NCI-H2029 (cell line): ENCODE data around the gene PLPPR3.

Source experiments
- DNase-seq: peaks from one replicate; lab custom pipeline; 2025; lab: John Stamatoyannopoulos, UW

PLPPR3 gene, protein sequence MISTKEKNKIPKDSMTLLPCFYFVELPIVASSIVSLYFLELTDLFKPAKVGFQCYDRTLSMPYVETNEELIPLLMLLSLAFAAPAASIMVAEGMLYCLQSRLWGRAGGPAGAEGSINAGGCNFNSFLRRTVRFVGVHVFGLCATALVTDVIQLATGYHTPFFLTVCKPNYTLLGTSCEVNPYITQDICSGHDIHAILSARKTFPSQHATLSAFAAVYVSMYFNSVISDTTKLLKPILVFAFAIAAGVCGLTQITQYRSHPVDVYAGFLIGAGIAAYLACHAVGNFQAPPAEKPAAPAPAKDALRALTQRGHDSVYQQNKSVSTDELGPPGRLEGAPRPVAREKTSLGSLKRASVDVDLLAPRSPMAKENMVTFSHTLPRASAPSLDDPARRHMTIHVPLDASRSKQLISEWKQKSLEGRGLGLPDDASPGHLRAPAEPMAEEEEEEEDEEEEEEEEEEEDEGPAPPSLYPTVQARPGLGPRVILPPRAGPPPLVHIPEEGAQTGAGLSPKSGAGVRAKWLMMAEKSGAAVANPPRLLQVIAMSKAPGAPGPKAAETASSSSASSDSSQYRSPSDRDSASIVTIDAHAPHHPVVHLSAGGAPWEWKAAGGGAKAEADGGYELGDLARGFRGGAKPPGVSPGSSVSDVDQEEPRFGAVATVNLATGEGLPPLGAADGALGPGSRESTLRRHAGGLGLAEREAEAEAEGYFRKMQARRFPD

DNA sequence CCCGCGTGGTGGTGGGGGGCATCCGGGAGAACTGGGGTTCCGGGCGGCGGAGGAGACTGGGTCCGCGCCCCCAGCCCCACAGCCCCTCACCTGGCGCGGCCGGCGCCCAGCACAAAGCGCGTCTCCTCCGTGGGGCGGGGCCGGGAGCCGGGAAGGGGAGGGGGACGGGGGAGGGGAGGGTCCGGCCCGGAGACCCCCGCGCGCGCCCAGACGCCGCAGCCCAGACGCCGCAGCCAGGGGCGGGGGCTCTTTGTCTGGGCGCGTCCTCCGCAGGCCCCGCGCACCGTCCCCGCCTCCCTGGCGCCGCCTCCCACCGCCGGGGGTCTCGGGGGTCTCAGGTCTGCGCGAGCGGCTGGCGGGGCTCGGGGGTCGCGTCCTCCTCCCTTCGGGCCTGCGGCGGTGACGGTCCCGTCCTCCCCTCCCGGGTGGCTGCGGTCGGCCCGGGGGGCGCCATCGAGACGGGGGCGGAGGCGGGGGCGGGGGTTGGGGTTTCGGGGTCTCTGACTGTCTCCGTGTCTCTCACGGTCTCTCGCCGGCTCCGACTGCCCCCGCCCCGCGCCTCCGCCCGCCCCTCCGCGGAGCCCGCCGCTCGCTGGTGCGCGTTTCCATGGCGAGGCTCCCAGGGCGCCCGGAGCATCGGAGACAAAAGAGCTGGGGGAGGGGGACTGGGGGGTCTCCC lies at the start of gene PLPPR3:
PLPPR3 (minus strand) TSS at position 131 of the 679 bp plus-strand sequence. CDS start 396 bp downstream, outside the sequence.
- DNase-seq, result no peak

DNA sequence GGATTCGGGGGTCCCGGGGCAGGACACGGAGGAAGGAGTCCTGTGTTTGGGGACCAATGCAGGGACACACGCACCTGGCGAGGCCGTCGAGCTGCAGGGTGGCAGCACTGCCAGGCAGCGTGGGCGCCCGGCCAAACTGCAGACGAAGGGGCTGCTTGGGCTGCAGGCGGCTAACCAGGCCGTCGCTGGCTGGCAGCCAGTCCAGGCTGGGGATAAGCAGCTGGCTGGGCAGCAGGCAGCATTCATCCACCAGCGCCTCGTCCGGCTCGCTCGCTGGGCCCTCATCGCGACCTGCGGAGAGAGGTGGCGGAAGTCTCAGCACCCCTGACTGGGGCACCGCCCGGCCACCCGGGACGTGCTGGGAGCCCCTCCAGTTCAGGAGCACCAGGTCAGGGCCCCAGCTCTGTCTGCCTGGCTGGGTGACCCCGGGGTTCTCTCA lies 49.2 kb upstream of the PLPPR3 start:
- peak; percentile 93 for DNase-seq

DNA sequence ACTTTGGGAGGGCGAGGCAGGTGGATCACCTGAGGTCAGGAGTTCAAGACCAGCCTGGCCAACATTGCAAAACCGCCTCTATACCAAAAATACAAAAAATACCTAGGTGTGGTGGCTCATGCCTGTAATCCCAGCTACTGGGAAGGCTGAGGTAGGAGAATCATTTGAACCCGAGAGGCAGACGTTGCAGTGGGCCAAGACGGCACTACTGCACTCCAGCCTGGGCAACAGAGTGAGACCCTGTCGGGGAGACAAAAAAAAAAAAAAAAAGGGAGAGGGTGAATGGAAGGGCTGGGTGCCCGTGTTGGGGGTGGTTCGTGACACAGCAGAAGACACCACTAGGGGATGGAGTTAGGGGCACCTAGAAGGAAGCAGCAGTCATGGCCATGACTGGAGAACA lies 48.6 kb upstream of the PLPPR3 start:
- DNase-seq, result no peak

DNA sequence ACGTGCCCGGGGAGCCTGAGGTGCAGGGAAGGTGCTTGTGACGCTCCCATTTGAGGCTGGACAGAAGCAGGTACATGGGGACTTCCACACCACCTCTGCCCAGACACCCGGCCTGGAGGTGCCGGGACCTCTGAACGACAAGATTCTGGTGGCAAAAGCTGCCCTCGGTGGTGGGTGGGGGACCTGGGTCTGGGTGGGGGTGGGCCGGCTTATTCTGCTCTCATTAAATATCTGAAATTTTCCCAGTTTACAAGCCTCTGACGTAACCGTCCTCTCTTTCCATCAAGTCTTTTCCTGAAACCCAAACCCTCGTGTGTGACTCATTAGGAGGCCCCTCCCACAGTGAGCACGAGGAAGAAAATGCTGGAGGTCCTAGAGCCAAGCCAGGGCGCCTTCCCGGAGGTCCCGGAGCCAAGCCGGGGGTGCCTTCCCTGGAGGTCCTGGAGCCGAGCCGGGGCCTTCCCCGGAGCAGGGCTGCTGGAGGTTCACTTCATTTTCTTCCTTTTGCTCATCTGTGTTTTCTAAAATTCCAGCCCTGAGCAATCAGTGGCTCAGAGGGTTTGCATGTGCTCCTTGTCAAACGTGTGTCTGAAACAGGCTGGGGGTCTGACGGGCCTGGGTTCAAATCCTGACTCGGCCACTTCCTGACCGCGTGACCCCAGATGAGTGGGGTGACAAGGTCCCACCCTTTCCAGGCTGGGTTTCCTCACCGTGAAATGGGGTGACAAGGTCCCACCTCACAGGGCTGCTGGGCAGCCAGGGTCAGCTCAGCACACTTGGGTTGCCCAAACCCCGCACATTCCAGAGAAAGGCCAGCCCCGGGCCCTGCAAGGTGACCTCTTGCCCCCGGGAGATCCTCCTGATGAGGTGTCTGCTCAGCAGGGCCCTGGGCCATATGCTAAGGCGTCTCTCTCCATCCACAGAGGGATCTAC lies 47.8 kb upstream of the PLPPR3 start:
- peak; percentile 12 for DNase-seq

DNA sequence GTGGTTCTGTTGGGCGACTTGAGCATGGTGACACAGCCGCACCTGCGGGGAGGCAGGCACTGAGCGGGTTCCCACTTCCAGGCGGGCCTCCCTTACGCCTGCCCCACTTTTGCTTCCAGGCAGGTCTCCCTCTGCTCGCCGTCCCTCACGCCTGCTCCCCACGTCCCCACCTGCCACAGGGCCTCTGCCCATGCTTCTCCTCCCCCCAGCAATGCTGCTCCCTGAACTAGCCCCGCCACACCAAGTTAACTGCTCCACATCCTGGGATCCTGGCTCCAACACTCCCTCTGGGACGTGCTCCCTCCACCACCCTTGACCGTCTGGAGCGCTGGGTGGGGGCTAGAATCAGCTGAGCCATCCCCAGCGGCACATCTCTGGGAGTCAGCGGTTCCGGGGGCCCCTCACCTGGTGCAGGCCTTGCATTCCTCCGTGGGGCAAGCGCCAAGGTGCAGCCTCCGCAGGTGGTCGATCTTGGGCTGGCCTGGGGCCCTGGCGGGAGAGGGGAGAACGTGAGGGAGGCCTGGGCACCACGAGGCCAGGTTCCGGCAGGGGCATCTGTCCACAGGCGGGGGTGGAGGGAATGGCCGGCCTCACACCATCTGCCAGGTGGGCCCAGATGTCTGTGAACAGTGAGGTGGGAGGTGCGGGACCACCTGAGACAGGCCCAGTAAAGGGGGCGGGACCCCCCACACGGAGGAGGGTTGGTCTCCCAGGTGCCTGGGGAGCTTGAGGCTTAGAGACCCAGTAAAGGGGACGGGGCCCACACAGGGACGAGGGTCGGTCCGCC lies 46.9 kb upstream of the PLPPR3 start:
- no peak for DNase-seq

DNA sequence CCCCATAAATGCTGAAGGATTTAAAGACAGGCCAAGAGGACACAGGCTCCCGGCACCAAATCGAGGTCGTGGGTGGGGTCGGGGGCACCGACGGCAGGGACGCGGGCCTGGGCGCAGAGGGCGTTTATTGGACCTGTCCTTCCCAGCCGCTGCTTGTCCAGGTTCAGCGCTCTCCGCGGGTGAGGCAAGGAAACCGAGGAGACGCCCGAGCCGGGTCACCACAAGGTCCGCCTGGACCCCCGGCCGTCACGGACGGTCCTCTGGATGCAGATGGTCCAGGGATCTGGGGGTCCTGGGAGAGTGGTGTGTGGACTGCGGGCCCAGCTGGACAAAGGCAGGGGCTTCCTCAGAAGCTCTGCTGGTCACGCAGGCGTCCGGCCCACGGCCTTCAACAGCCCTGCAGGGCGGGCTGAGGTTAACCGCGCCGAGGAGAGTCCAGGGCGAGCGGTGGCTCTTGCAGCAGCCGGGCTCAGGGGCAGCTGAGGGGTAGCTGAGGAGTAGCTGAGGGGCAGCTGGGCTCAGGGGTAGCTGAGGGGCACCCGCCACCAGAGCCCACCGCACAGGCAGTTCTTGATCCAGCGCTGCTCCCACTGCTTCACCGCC lies 46.2 kb upstream of the PLPPR3 start:
- no peak for DNase-seq

DNA sequence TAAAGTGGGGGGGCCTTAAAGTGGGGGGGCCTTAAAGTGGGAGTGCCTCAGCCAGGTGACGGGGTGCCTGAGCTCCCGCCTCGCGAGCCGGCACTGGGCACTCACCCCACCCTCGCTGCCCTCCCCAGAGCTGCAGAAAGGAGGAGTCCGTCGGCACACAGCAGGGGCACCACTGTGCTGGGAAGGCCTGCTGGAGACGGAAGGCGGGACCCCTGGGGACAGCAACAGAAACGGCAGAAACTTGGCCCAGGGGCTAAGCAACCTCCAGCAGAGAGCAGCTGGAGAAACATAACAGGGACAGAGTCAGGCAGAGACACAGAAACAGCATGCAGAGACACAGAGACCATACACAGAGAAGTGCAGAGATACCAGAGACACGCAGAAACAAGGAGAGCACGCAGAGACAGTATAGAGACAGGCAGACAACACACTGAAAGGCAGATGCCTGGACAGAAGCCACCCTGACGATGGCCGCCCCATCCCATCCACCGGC lies 45.6 kb upstream of the PLPPR3 start:
- DNase-seq, result no peak

DNA sequence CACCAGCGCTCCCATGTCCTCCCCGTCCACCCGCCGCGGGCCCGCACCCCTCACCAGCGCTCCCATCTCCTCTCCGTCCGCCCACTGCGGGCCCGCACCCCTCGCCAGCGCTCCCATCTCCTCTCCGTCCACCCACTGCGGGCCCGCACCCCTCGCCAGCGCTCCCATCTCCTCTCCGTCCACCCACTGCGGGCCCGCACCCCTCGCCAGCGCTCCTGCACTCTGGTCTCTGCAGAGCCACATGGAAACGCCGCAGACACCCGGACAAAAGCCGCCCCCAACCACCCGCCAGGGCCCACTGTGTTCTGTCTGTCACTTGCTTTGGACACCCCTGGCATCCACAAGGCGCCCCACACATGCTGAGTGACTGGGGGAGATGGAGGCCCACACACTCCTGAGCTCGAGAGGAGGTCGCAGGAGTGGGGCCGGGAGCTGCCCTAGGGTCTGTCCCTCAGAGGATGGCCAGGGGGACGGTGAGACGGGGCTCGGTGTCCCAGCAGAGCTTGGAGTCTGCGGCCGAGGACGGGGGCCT lies 45.1 kb upstream of the PLPPR3 start:
- DNase-seq, result no peak

DNA sequence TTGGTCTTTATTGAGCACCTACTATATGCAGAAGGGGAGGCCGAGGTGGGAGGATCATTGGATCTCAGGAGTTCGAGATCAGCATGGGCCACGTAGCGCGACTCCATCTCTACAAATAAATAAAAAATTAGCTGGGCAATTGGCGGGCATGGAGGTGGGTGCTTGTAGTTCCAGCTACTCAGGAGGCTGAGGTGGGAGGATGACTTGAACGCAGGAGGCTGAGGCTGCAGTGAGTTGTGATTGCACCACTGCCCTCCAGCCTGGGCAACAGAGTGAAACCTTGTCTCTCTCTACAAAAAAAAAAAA lies 41.5 kb upstream of the PLPPR3 start:
- DNase-seq, result no peak

DNA sequence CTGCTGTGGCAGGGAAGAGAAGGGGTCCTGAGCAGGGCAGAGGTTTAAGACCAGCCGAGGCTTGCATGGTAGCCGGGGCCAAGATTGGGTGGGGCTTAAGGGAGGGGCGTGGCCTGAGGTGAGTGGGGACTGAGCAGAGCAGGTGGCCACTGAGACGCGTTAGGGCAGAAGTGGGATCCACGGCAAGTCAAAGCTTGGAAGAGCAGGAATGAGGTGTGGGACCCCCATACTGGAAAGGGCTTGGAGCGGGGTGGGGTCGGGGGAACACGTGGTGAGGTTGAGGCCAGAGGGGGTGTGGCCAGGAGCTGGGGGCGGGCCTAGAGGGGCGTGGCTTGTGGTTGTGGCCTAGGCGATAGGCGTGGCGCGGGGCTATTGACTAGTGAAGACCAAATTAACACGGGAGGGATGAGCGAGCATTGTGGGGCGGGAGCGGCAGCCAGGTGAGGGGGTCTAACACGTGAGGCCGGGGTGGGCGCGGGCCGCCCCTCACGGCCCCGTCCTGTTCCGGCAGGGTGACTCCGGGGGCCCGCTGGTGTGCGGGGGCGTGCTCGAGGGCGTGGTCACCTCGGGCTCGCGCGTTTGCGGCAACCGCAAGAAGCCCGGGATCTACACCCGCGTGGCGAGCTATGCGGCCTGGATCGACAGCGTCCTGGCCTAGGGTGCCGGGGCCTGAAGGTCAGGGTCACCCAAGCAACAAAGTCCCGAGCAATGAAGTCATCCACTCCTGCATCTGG lies 41.0 kb upstream of the PLPPR3 start:
- DNase-seq, result peak; percentile 82

DNA sequence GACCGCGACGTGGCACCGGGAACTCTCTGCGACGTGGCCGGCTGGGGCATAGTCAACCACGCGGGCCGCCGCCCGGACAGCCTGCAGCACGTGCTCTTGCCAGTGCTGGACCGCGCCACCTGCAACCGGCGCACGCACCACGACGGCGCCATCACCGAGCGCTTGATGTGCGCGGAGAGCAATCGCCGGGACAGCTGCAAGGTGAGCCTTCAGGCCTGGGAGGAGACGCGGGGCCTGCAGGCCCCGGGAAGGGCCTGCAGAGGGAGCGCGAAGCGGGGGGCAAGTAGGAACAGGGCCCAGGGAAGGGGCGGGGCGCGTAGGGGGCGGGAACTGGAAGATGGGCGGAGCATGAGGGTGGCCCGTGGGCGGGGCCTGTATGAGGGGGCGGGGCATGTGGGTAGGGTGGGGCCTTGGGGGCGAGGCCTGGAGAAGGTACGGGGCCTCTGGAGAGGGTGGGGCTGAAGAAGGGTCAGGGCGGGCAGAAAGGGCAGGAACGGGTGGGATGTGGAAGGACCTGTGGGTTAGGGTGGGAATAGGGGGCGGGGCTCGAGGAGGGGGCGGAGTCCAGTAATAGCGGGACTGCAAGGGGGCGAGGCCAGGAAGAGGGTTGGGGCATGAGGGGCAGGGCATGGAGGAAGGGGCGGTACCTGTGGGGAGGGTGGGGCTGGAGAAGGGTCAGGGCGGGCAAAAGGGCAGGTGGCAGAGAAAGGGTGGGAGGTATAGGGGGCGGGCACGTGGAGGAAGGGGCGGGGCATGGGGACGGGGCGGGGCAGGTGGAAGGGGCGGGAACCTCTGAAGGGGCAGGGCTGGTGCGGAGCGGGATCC lies 40.2 kb upstream of the PLPPR3 start:
- DNase-seq, result peak; percentile 90

DNA sequence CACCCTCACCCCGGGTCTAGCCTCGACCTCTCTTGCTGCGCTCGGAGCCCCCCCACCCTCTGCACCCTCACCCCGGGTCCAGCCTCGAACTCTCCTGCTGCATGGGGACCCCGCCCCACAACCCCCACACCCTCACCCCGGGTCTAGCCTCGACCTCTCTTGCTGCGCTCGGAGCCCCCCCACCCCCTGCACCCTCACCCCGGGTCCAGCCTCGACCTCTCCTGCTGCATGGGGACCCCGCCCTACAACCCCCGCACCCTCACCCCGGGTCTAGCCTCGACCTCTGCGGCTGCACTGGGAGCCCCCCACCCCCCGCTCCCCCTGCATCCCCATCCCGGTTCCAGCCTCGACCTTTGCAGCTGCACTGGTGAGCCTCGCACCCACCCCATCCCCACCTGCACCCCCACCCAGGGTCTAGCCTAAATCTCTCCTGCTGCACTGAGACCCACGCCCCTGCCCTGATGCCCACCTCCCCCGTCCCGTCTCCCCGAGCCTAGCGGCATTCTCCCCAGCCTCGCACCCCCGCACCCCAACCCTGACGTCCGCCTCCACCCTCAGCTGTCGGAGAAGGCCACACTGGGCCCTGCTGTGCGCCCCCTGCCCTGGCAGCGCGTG lies 39.5 kb upstream of the PLPPR3 start:
- DNase-seq, result no peak

DNA sequence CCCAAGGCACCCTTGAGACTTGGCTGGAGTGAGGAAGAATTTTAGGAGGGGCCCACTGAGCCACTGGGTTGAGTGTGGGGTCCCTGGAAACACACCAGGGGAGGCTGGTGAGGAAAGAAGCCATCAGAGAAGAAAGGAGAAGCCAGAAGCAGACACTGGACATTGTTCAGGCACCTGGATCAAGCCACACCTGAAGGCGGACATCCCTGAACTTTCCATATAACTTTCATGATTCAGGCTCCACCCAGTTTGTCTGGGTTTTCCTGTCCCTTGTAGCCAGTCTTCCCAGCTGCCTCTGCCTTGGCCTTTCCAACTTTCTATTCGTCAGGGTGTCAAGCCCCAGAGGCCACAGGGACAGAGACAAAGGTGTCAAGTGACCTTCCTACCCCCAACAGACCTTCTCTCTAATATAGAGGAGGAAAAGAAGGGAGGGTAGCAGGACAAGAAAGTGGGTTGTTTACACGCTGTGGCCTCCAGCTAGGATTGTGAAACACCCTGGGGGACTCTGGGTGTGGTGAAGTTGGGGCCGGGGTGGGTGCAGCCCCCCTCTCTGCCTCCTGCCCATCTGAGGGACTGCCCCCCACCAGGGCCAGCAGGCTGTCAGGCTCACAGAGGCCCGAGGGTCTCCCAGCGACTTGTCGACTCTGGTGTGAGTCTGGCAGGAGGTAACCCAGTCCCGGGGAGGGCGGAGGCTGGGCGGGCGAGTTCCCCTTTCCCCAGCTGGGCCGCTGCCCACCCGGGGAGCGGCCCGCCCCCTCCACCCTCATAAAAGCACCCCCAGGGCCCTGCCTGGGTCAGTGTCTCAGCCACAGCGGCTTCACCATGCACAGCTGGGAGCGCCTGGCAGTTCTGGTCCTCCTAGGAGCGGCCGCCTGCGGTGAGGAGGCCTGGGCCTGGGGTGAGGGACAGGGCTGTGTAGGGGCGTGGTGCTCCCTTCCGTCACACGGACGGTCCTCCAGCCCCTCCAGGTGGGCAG lies 37.4 kb upstream of the PLPPR3 start, which contains the start of gene CFD:
CFD (plus strand) TSS at position 797 of the 976 bp plus-strand sequence; CDS start at position 823, 26 bp downstream.
- DNase-seq, result no peak

DNA sequence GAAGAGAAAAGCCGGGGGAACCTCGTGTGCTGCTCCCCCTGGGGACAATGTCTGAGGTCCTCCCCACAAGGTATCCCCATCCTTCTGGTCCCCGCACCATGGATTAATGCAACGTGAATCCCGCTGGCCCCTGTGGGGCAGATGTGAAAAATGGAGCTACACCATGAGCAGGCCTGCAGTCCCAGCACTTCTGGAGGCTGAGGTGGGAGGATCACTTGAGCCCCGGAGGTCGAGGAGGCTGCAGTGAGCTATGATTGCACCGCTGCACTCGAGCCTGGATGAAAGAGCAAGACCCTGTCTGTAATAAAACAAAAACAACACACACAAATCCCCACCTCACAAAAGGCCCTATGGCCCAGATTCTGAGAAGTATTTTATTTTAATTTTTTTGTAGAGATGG lies 36.5 kb upstream of the PLPPR3 start:
- DNase-seq, result no peak

DNA sequence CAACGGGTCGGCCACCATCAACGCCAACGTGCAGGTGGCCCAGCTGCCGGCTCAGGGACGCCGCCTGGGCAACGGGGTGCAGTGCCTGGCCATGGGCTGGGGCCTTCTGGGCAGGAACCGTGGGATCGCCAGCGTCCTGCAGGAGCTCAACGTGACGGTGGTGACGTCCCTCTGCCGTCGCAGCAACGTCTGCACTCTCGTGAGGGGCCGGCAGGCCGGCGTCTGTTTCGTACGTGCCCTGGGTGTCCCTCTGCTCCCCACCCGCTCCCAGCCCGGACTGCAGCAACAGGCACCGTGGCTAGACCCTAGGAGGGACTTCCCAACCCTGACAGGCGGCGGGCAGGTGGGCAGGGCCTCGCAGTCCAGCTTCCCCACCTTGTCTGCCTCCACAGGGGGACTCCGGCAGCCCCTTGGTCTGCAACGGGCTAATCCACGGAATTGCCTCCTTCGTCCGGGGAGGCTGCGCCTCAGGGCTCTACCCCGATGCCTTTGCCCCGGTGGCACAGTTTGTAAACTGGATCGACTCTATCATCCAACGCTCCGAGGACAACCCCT lies 33.9 kb upstream of the PLPPR3 start:
- DNase-seq, result no peak

DNA sequence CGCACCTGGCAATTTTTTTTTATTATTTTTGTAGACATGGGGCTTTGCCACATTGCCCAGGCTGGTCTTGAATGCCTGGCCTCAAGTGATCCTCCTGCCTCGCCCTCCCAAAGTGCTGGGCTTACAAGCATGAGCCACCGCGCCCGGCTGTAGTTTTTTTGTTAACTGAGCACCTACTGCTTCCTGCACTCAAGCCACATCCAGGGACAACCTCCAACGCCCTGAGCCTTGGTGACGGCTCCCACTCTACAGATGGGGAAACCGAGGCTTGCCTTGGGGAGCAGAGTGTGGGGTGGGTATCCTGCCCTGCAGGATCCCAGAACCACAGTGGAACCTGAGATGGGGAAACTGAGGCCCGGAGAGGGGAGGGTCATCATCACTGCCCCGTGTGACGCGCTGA lies 33.4 kb upstream of the PLPPR3 start:
- no peak for DNase-seq
